ENCODE data around the gene GP1BB. TPM values are rescaled to one million over a fixed set of nuclear protein-coding genes. Genes with fewer than 3 reads are reported as not detected.
A peak's percentile ranks its signal among the peaks of the same experiment; 100 is the strongest.

GP1BB gene
- total RNA-seq, 1 donor from 2014 or later = 2.4 TPM

DNA sequence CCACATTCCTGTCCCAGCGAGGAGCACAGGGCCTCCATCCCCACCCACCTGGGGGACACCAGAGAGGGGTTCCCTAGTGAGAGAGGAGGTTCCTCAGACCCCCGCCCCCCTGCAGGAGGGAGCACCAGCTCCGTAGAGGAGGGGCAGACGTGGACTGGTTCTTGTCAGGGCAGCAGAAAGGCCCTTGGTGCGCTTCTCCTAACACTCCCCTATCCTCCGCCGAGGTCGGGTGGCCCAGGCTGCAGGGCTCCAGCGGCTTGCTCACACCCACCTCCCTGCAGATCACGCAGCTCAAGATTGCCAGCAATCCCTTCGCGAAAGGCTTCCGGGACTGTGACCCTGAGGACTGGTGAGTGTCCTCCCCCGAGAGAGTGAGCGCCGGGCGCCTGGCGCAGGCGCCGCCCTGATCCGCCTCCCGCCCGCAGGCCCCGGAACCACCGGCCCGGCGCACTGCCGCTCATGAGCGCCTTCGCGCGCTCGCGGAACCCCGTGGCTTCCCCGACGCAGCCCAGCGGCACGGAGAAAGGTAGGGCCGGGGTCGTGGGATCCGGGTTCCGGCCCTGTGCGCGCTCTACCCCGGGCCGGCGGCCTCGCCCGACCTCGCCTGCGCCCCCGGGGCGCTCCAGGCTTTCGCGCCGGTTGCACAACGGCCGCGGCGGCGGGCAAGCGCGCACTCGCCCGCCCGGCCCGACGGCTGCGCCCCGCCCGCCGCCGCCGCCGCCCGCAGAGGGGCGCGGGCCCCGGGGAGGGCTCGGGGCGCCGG lies 42.3 kb downstream of the GP1BB start:
- Mint-ChIP-seq H3K4me3 (peak overlapping the region; percentile 78), H3K27ac (no peak overlapping the region), H3K9me3 (no peaks in the 10 kb centered on the region), H3K27me3 (peaks cover 78% of the 10 kb centered on the region), H3K4me1 (ENCODE audit: unreplicated experiment) (peaks cover 8% of the 10 kb centered on the region), H3K36me3 (peaks cover 4% of the 10 kb centered on the region)
- no peak for DNase-seq (ENCODE audit: extremely low spot score, unreplicated experiment)
- TF ChIP-seq, protein P1, sequence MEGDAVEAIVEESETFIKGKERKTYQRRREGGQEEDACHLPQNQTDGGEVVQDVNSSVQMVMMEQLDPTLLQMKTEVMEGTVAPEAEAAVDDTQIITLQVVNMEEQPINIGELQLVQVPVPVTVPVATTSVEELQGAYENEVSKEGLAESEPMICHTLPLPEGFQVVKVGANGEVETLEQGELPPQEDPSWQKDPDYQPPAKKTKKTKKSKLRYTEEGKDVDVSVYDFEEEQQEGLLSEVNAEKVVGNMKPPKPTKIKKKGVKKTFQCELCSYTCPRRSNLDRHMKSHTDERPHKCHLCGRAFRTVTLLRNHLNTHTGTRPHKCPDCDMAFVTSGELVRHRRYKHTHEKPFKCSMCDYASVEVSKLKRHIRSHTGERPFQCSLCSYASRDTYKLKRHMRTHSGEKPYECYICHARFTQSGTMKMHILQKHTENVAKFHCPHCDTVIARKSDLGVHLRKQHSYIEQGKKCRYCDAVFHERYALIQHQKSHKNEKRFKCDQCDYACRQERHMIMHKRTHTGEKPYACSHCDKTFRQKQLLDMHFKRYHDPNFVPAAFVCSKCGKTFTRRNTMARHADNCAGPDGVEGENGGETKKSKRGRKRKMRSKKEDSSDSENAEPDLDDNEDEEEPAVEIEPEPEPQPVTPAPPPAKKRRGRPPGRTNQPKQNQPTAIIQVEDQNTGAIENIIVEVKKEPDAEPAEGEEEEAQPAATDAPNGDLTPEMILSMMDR (conservative IDR thresholded peaks at IDR 0.05) = no peak

DNA sequence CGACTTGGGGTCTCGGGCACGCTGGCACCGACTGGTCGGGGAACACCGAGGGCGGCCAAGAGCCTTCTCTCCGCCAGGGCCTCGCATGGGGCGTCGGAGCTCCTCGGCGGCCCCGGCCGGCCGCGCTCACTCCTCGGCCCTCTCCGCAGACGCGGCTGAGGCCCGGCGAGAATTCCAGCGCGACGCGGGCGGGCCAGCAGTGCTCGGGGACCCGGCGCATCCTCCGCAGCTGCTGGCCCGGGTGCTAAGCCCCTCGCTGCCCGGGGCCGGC lies 42.8 kb downstream of the GP1BB start:
- Mint-ChIP-seq H3K36me3 (peaks cover 4% of the 10 kb centered on the region), H3K27me3 (peaks cover 83% of the 10 kb centered on the region), H3K4me3 (no peak overlapping the region), H3K4me1 (ENCODE audit: unreplicated experiment) (peaks cover 8% of the 10 kb centered on the region), H3K9me3 (no peaks in the 10 kb centered on the region), H3K27ac (no peak overlapping the region)
- TF ChIP-seq, protein P1 (conservative IDR thresholded peaks at IDR 0.05) = no peak
- DNase-seq (ENCODE audit: extremely low spot score, unreplicated experiment) = no peak

- no peak for DNase-seq (ENCODE audit: extremely low spot score, unreplicated experiment)
- H3K27me3 Mint-ChIP-seq = peaks cover 85% of the 10 kb centered on the region
- H3K4me1 Mint-ChIP-seq (ENCODE audit: unreplicated experiment) = peaks cover 4% of the 10 kb centered on the region
- peaks cover 4% of the 10 kb centered on the region for H3K36me3 Mint-ChIP-seq
- no peak overlapping the region for H3K27ac Mint-ChIP-seq
- no peaks in the 10 kb centered on the region for H3K9me3 Mint-ChIP-seq
- TF ChIP-seq, protein P1 (conservative IDR thresholded peaks at IDR 0.05) = peak; percentile 65
- peak overlapping the region; percentile 31 for H3K4me3 Mint-ChIP-seq
These were observed 43.4 kb downstream of the GP1BB start for GRCh38 chr22:19766511-19767426.

DNA sequence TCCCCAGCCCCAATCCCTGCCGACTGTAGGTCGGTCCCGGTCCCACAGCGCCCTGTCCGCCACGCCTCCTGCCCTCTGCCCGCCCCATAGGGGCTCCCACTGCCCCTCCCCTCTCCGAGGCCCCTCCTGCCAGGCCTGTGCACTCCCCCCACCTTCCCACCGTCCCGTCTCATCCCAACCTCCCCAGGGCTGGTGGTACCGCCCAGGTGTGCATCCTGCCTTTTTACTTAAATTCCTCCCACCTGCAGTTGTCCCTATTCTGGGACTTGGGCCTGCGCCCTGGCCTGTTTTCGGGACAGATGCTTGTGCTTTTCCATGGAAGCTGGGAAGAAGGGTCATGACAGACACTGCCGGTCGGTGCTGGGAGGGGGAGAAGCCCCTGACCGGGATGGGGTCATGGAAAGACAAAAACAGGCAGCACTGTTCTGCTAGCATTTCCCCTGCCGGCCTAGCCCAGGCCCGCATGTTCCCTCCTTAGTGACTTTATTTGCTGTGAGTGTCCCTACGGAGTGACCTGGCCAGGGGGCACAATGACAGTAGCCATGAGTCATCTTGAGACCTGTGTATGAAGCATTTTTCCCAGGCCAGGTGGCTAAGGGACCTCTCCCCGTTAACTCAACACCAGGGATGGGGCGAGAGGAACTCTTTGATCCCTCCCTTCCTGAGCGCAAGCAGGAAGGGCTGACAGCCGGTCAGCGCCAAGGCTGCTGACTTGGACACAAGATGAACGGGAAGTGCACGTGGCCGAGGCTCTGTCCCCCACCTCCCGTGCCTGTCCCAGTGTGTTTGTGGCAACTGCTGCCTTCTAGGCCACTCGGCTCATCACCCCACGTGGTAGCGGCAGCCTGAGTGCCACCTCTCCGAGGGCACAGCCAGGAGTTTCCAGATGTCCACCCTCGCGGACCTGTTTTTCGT lies 44.3 kb downstream of the GP1BB start:
- Mint-ChIP-seq H3K9me3 (no peaks in the 10 kb centered on the region), H3K36me3 (peaks cover 4% of the 10 kb centered on the region), H3K4me1 (ENCODE audit: unreplicated experiment) (peaks cover 4% of the 10 kb centered on the region), H3K27me3 (peaks cover 85% of the 10 kb centered on the region), H3K27ac (no peak overlapping the region), H3K4me3 (peak overlapping the region; percentile 36)
- TF ChIP-seq, protein P1 (conservative IDR thresholded peaks at IDR 0.05) = no peak
- DNase-seq (ENCODE audit: extremely low spot score, unreplicated experiment) = no peak

DNA sequence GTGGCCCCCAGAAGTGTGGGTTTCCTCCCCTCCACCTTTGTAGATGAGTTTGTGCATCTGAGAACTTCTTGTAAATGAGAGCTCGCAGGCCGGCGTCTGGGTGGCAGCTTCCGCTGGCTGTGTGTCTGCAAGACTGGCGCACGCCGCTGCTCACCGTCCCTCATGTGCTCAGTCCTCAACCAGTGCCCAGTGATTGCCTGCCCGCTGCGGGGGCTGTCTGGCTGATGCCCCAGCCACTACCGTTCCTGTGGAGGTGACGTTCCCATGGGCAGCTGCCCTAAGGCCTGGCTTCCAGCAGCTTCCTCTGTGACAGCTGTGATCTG lies 46.0 kb downstream of the GP1BB start:
- Mint-ChIP-seq H3K27me3 (peaks cover 84% of the 10 kb centered on the region), H3K27ac (no peak overlapping the region), H3K9me3 (no peaks in the 10 kb centered on the region), H3K4me3 (no peak overlapping the region), H3K4me1 (ENCODE audit: unreplicated experiment) (peaks cover 4% of the 10 kb centered on the region), H3K36me3 (peaks cover 4% of the 10 kb centered on the region)
- TF ChIP-seq, protein P1 (conservative IDR thresholded peaks at IDR 0.05) = no peak
- DNase-seq (ENCODE audit: extremely low spot score, unreplicated experiment) = no peak

Measured in type B pancreatic cell (in vitro differentiated cells).